Measurements from ENCODE around the gene ZNF746.

Gene ZNF746

GRCh38 chr7:149475121-149476045 lies 22.2 kb downstream of the ZNF746 start:
- TF ChIP-seq CTCF (conservative IDR thresholded peaks at IDR 0.05; ENCODE audit: low read depth, low read length): no peak
- DNase-seq (ENCODE audit: low read depth): no peak
- no peak overlapping the region for H3K4me3 ChIP-seq (ENCODE audit: low read length)

GRCh38 chr7:149474309-149475120 lies 23.1 kb downstream of the ZNF746 start:
- DNase-seq (ENCODE audit: low read depth): no peak
- no peak overlapping the region for H3K4me3 ChIP-seq (ENCODE audit: low read length)
- TF ChIP-seq CTCF (conservative IDR thresholded peaks at IDR 0.05; ENCODE audit: low read depth, low read length): no peak

- no peak overlapping the region for H3K4me3 ChIP-seq (ENCODE audit: low read length)
- TF ChIP-seq CTCF (conservative IDR thresholded peaks at IDR 0.05; ENCODE audit: low read depth, low read length): no peak
- DNase-seq (ENCODE audit: low read depth): no peak
Observed at GRCh38 chr7:149473251-149473650, 24.4 kb downstream of the ZNF746 start.

- DNase-seq (ENCODE audit: low read depth): no peak
- no peak for TF ChIP-seq CTCF (conservative IDR thresholded peaks at IDR 0.05; ENCODE audit: low read depth, low read length)
- no peak overlapping the region for H3K4me3 ChIP-seq (ENCODE audit: low read length)
Observed at GRCh38 chr7:149471289-149471953, 26.2 kb downstream of the ZNF746 start.

GRCh38 chr7:149469806-149470205 lies 27.8 kb downstream of the ZNF746 start:
- no peak for DNase-seq (ENCODE audit: low read depth)
- no peak overlapping the region for H3K4me3 ChIP-seq (ENCODE audit: low read length)
- no peak for TF ChIP-seq CTCF (conservative IDR thresholded peaks at IDR 0.05; ENCODE audit: low read depth, low read length)

GRCh38 chr7:149468208-149468607 lies 29.4 kb downstream of the ZNF746 start:
- TF ChIP-seq CTCF (conservative IDR thresholded peaks at IDR 0.05; ENCODE audit: low read depth, low read length): peak; percentile 3
- no peak for DNase-seq (ENCODE audit: low read depth)
- no peak overlapping the region for H3K4me3 ChIP-seq (ENCODE audit: low read length)
